Duodenal mucosa (tissue), 2 donors: Measurements from ENCODE around the gene GOLGB1.
"Not testable (repeated sequence)": the region's sequence is repeated elsewhere in the genome, so short reads cannot be mapped to it uniquely, and the experiment has no call there.

Experiments
- H3K27ac ChIP-seq: one replicate; pipeline ENCODE4 v1.7.0; 2013; ENCODE audit warnings: low read depth, low read length
- H3K27me3 ChIP-seq, 2 donors: one replicate each; pipeline ENCODE4 v1.7.0; 2013; ENCODE audit warnings: low read length in 2 of 2, control low read depth in 1 of 2; ENCODE audit not compliant: insufficient read depth in 2 of 2, control insufficient read depth in 1 of 2
- H3K36me3 ChIP-seq, 2 donors: one replicate each; pipeline ENCODE4 v1.7.0; 2013; ENCODE audit warnings: low read length in 2 of 2, control low read depth in 1 of 2; ENCODE audit not compliant: insufficient read depth in 2 of 2, control insufficient read depth in 1 of 2
- H3K4me1 ChIP-seq, 2 donors: one replicate each; pipeline ENCODE4 v1.7.0; 2013; ENCODE audit warnings: low read length in 2 of 2, control low read depth in 1 of 2; ENCODE audit not compliant: insufficient read depth in 2 of 2, control insufficient read depth in 1 of 2
- H3K4me3 ChIP-seq, 2 donors: one replicate each; pipeline ENCODE4 v1.7.0; 2013; ENCODE audit warnings: low read length in 2 of 2, low read depth in 1 of 2
- H3K9ac ChIP-seq, 2 donors: one replicate each; pipeline ENCODE4 v1.7.0; 2013; ENCODE audit warnings: low read length in 2 of 2, low read depth in 1 of 2
- H3K9me3 ChIP-seq, 2 donors: one replicate each; pipeline ENCODE4 v1.7.0; 2013; ENCODE audit warnings: low read length in 2 of 2, control low read depth in 1 of 2; ENCODE audit not compliant: control insufficient read depth in 1 of 2

Gene GOLGB1

DNA sequence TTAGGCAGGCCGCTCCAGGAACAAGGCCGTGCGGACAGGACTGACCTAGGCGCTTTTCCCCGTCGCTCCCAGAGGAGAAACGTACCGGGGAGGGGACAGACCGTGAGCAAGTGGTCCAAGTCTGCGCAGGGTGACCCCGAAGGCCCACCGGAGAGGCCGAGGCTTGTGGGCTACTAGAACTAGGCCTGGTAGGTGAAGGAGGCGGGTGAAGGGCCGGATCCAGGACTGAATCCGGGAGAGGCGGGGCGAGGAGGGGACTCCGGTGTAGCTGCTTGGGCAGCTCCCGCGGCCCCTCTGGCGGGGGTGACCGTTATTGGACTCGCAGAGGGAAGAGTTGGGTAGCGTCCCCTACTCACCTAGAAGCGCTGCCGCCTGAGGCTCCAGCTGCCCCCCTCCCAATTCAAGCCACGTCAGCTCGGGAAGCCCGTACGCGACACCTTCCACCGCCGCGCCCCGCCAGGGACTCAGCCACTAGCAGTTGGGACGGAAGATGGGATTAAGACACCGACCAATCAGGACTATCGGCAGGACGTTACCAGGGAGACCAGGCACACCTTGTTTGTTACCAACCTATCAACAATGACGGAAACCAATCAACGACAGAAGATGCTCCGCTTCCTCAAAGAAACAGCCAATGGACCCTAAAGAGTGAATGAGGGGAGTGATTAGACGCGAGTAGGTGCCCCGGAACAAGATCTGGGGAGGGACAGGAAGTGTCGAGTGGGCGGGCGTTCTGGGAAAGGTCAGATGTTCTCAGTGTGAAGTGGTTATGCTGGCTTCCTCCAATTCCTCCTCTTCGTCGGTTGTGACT, at the start of gene GOLGB1:
TSS of gene GOLGB1 (minus strand) at position 466 of the 811 bp plus-strand sequence. CDS start 18,770 bp downstream, outside the sequence.
- Histone ChIP-seq H3K9me3 (no peaks in the 10 kb centered on the region), H3K4me1 (peaks cover 13 to 19% of the 10 kb centered on the region in 2 donors), H3K4me3 (peak within 1 kb of the TSS; percentile 84 to 93), H3K9ac (peak within 1 kb of the TSS; percentile 93 to 96), H3K27me3 (no peaks in the 10 kb centered on the region), H3K36me3 (no peaks in the 10 kb centered on the region), H3K27ac (peak within 1 kb of the TSS; percentile 97)

GRCh38 chr3:121796970-121797369, 47.4 kb upstream of the GOLGB1 start:
- H3K4me1 ChIP-seq: peaks cover 0 to under 1% of the 10 kb centered on the region in 2 donors
- H3K27me3 ChIP-seq: no peaks in the 10 kb centered on the region
- no peak overlapping the region for H3K4me3 ChIP-seq
- no peak overlapping the region for H3K27ac ChIP-seq
- no peak overlapping the region for H3K9ac ChIP-seq
- no peaks in the 10 kb centered on the region for H3K9me3 ChIP-seq
- H3K36me3 ChIP-seq: peaks cover 0 to 8% of the 10 kb centered on the region in 2 donors

DNA sequence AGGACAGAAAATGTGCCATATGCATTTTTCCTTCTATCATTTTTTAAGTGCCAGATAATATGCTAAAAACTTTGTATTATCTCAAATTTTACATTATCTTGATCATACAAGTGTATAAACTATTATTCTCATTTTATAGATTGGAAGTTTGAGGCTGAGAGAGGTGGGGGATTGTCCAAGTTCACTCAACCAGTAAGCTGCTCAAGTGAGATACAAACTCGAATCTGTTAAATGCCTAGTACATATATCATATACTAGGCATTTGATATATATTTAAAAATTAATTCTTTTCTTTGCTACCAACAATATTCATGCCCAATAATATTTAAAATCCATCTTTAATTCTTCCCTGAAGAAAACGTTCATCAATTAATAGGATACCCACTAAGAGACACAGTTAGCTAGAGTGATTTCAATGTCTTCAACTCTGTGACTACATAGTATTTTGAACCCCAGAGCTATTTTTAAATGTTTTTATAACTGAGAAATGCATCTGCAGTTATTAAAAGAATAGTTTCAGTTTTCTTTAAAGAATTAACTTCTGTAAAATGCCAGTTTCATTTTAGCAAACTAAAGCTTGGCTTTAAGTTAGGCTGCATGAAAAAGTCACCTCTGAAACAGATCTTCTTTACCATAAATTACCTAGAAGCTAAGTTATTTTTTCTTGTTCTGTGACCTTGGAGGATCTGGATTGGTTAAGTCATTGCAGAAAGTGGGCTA, 44.9 kb upstream of the GOLGB1 start:
- H3K27ac ChIP-seq: no peak overlapping the region
- peaks cover 6 to 8% of the 10 kb centered on the region in 2 donors for H3K36me3 ChIP-seq
- H3K9ac ChIP-seq: no peak overlapping the region
- H3K4me3 ChIP-seq: no peak overlapping the region
- no peaks in the 10 kb centered on the region for H3K4me1 ChIP-seq
- no peaks in the 10 kb centered on the region for H3K27me3 ChIP-seq
- H3K9me3 ChIP-seq: no peaks in the 10 kb centered on the region

GRCh38 chr3:121793078-121793477, 43.5 kb upstream of the GOLGB1 start:
- Histone ChIP-seq H3K4me1 (no peaks in the 10 kb centered on the region), H3K36me3 (peaks cover 10 to 16% of the 10 kb centered on the region in 2 donors), H3K9ac (no peak overlapping the region), H3K9me3 (no peaks in the 10 kb centered on the region), H3K27me3 (no peaks in the 10 kb centered on the region), H3K4me3 (no peak overlapping the region), H3K27ac (no peak overlapping the region)

- Histone ChIP-seq H3K4me1 (no peaks in the 10 kb centered on the region), H3K9me3 (no peaks in the 10 kb centered on the region), H3K27me3 (no peaks in the 10 kb centered on the region), H3K27ac (no peak overlapping the region), H3K9ac (no peak overlapping the region), H3K4me3 (no peak overlapping the region), H3K36me3 (peaks cover 13 to 44% of the 10 kb centered on the region in 2 donors)
Measured at GRCh38 chr3:121786485-121786884, 36.9 kb upstream of the GOLGB1 start.

DNA sequence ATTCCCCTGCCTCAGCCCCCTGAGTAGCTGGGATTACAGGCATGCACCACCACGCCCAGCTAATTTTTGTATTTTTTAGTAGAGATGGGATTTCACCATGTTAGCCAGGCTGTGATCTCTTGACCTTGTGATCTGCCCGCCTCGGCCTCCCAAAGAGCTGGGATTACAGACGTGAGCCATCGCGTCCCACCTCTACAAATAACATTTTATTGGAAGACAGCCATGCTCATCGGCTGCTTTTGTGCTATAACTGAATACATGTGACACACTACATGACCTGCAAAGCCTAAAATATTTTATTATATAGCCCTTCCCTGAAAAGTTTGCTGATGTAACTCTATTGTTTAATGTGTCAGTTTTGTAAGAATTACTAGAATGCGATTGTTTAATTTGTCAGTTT, 33.2 kb upstream of the GOLGB1 start:
- H3K27me3 ChIP-seq: not testable (repeated sequence)

GRCh38 chr3:121781611-121782010, 32.1 kb upstream of the GOLGB1 start:
- Histone ChIP-seq H3K9ac (no peak overlapping the region), H3K36me3 (peaks cover 21 to 46% of the 10 kb centered on the region in 2 donors), H3K27ac (no peak overlapping the region), H3K4me1 (no peaks in the 10 kb centered on the region), H3K9me3 (no peaks in the 10 kb centered on the region), H3K4me3 (no peak overlapping the region), H3K27me3 (no peaks in the 10 kb centered on the region)

More for the DNA sequence above, 33.2 kb upstream of the GOLGB1 start:
- not testable (repeated sequence) for H3K9ac ChIP-seq, H3K4me1 ChIP-seq, H3K9me3 ChIP-seq, H3K4me3 ChIP-seq, H3K27ac ChIP-seq
- H3K36me3 ChIP-seq: peaks cover 22 to 48% of the 10 kb centered on the region in 2 donors

DNA sequence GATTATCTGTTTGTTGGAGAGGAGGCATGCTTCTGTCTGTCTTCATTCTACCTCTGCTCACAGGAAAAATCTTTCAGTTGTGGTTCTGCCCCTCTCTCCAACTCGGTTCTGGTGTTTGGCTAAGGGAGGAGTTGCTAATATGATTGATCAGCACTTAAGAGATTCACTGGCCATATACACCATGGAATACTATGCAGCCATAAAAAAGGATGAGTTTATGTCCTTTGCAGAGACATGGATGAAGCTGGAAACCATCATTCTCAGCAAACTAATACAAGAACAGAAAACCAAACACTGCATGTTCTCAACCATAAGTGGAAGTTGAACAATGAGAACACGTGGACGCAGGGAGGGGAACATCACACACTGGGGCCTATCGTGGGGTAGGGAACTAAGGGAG, 25.6 kb upstream of the GOLGB1 start:
- not testable (repeated sequence) for H3K27ac ChIP-seq, H3K9ac ChIP-seq, H3K9me3 ChIP-seq, H3K27me3 ChIP-seq, H3K4me3 ChIP-seq, H3K4me1 ChIP-seq
- peaks cover 27 to 45% of the 10 kb centered on the region in 2 donors for H3K36me3 ChIP-seq

- H3K27ac ChIP-seq: no peak overlapping the region
- H3K4me1 ChIP-seq: no peaks in the 10 kb centered on the region
- H3K27me3 ChIP-seq: no peaks in the 10 kb centered on the region
- no peak overlapping the region for H3K9ac ChIP-seq
- H3K36me3 ChIP-seq: peaks cover 22 to 37% of the 10 kb centered on the region in 2 donors
- H3K4me3 ChIP-seq: no peak overlapping the region
- H3K9me3 ChIP-seq: no peaks in the 10 kb centered on the region
Measured at GRCh38 chr3:121769246-121769645, 19.7 kb upstream of the GOLGB1 start.

DNA sequence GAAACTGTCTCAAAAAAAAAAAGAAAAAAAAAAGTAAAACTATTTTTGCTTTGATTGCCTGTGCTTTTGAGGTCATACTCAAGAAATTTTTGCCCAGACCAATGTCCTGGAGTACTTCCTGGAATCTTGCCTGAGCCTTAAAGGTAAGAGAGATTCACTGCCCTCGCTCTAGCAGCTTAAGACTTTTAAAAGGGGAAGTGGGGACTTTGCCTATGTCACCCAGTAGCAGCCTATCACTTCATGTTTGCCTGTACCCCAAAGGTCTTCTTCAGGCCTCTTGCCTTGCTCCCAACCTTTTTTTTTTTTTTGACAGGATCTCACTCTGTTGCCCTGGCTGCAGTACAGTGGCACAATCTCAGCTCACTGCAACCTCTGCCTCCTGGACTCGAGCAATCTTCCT, 18.9 kb upstream of the GOLGB1 start:
- H3K4me3 ChIP-seq: no peak overlapping the region
- no peak overlapping the region for H3K9ac ChIP-seq
- no peak overlapping the region for H3K27ac ChIP-seq
- no peaks in the 10 kb centered on the region for H3K9me3 ChIP-seq
- H3K36me3 ChIP-seq: peaks cover 17 to 37% of the 10 kb centered on the region in 2 donors
- no peaks in the 10 kb centered on the region for H3K4me1 ChIP-seq
- no peaks in the 10 kb centered on the region for H3K27me3 ChIP-seq
